GM15510 (cell line): ENCODE results near the gene PODNL1.

Source experiments
- POLR2A ChIP-seq: IDR thresholded peaks from 3 replicates; pipeline ENCODE4 v1.6.1; 2011; ENCODE audit warnings: borderline replicate concordance; ENCODE audit not compliant: insufficient read length; ENCODE audit errors: extremely low read depth

The PODNL1 gene

GRCh38 chr19:13979686-13980085 lies 41.5 kb upstream of the PODNL1 start:
- TF ChIP-seq POLR2A = no peak

DNA sequence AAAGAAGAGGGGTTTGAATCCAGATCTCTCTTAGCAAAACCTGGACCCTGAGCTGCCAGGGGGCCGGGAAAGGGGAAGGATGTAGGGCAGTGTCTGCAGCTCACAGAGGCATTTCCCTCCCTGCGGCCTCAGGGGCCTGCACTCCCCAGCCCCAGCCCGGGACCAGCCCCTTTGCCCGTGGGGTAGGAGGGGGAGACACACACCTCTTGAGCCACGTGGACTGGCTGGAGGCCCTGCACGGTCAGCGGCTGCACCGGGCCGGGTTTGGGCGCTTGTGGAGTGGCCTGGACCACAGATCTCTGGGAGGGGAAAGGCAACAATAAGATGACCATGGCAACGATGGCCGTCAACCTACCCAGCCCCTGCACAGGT lies 41.0 kb upstream of the PODNL1 start:
- TF ChIP-seq POLR2A = no peak

DNA sequence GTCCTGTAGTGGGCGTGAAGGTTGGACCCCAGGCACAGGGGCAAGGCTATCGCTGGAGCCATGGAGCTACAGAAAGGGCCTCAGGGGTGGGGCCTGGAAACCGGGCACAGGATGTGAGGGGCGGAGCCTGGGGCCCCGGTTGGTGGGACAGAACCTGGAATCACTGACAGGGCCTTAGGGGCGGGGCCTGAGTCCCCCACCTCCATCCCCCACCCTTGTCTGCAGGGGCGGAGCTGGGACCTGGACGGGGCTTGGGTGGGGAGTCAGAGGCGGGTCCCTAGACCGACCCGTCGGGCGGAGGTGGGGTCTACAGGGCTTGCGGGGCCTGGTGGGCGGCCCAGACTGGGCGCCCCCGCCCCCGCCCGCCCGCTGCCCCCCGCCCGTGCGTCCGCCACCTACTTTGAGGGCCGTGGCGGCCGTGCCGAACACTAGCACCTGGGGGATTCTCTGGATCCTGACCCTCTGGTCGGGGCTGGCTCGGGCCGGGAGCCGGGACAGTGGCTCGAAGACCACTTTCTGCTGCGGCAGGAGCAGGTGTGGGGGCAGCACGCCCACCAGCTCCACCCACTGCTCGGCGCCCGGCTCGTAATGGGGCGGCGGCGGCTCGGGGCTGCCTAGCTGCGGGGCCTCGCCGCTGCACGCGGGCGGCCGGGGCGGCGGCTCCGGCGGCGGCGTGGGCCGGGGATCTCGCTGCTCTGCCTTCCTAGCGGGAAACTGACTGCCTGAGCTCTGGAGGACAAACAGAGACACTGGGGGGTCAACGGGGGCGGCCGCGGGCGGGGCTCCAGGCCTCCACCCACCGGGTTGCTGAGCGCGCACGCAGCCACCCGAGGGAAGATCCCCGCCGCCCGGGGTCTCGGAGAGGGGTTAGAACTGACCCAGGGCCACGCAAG lies 40.4 kb upstream of the PODNL1 start:
- no peak for TF ChIP-seq POLR2A

- no peak for TF ChIP-seq POLR2A
These were observed 39.6 kb upstream of the PODNL1 start for GRCh38 chr19:13977803-13978202.

DNA sequence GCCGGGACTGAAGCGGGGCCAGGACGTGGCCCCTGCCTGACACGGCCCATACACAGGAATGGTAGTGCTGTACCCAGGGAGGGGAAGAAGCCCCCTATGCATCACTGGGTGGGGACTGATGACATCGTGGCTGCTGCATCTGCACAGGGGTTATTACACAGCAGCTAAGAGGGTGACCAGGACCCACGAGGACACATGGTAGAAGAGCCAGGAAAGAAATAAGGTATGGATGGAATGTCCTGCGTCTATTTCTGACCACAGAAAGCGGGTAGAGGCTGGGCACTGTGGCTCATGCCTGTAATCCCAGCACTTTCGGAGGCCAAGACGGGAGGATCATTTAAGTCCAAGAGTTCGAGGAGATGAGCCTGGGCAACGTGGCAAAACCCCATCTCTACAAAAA lies 38.2 kb upstream of the PODNL1 start:
- TF ChIP-seq POLR2A = no peak

DNA sequence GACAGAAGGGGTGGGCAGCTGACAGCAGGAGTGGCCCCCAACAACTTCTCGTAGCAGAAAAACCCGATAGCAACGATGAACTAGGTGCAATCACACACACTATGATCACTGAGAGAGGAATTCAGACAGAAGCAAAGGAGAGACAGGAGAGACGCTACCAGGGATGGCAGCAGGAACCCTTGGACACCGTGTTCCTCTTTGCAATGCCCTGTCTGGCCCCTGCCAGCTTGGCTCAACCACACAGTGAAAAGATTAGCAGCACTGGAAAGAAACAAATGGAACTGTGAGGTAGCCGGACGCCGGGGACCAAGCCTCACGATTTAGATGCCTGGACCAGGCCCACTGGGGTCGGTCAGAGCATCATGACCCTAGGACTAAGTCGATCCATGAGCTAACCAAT lies 37.7 kb upstream of the PODNL1 start:
- TF ChIP-seq POLR2A = no peak

- no peak for TF ChIP-seq POLR2A
These were observed 35.9 kb upstream of the PODNL1 start for GRCh38 chr19:13974073-13974472.

DNA sequence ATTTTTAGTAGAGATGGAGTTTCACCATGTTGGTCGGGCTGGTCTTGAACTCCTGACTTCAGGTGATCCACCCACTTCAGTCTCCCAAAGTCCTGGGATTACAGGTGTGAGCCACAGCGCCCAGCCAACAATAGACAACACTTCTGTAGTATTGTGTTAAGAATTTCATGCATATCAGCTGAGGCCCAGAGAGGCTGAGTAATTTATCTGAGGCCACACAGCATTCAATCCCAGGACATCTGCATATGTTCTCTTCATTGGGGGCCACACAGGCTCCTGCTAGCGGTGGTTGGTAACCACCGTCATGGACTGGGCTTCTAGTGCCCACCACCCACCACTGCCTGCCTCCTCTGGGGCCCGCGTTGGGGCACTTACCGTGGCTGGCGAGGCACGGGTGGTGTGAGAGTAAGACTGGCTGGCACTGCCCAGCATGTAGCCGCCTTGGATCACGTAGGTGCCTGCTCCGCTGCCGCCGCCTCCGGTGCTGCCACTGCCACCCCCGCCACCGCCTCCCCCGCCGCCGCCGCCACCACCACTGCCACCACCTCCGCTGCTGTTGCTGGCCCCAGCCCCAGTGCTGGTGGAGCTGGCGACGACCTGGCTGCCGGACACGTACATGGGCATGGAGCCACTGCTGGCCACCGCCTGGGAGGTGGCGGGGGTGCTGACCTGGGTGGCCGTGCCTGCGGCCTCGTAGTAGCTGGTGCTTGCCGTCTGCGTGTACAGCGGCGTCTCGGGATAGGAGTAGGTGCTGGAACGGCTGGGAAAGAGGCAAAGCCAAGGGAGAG lies 34.3 kb upstream of the PODNL1 start:
- no peak for TF ChIP-seq POLR2A

GRCh38 chr19:13969897-13970296 lies 31.7 kb upstream of the PODNL1 start:
- no peak for TF ChIP-seq POLR2A

GRCh38 chr19:13968999-13969398 lies 30.8 kb upstream of the PODNL1 start:
- TF ChIP-seq POLR2A = no peak

DNA sequence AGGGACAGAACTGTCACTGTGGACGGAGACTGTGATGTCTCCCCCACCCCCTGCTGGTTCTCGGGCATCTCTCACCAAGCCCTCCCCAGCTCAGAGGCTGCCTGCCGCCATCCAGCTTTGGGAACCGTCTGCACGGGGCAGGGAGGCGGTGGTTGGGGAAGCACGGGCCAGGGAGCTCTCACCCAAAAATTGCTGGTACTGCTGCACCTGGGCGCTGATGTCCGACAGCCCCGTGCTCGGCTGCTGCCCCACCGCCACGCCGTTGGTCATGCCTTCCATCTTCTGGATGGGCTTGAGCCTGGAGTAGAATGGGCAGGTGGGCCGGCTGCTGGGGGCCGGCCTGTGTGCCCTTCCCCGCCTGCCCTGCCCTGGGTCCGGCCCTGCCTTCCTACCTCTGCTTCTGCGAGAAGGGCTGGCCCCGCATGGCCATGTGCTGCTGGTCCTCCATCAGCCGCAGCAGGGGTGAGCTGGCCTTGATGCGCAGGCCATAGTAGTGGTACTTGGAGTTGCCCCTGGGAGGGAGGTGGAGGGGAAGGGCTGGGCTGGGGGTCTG lies 30.2 kb upstream of the PODNL1 start:
- no peak for TF ChIP-seq POLR2A

GRCh38 chr19:13966684-13967128 lies 28.5 kb upstream of the PODNL1 start:
- TF ChIP-seq POLR2A = no peak

- TF ChIP-seq POLR2A = no peak
These were observed 27.9 kb upstream of the PODNL1 start for GRCh38 chr19:13965926-13966683.

GRCh38 chr19:13965377-13965896 lies 27.2 kb upstream of the PODNL1 start:
- TF ChIP-seq POLR2A = no peak
